ENCODE results near the gene ECI2. TPM values are rescaled to one million over a fixed set of nuclear protein-coding genes. Genes with fewer than 3 reads are reported as not detected.

The ECI2 gene
- total RNA-seq, 2 donors from 2014 or later: 58.8 to 74.1 TPM

GRCh38 chr6:4176907-4177306 lies 41.5 kb upstream of the ECI2 start:
- no peak for DNase-seq (ENCODE audit: low spot score)
- WGBS: 87% methylated on average over 2 of the region's 2 CpGs
- no peaks in the 10 kb centered on the region for H3K36me3 ChIP-seq
- H3K9me3 ChIP-seq: no peaks in the 10 kb centered on the region
- no peaks in the 10 kb centered on the region for H3K4me1 ChIP-seq (replicated peaks)
- no peak for TF ChIP-seq POLR2A (IDR thresholded peaks at IDR 0.05)
- TF ChIP-seq CTCF (IDR thresholded peaks at IDR 0.05): no peak
- TF ChIP-seq POLR2AphosphoS5 (IDR thresholded peaks at IDR 0.05): no peak
- H3K27me3 ChIP-seq (replicated peaks; ENCODE audit: insufficient read depth): no peaks in the 10 kb centered on the region
- H3K27ac ChIP-seq: no peak overlapping the region
- H3K4me3 ChIP-seq: no peak overlapping the region
- intact Hi-C loops (cut with DNase I): no loop called here

- H3K4me3 ChIP-seq: no peak overlapping the region
- H3K36me3 ChIP-seq: no peaks in the 10 kb centered on the region
- intact Hi-C loops (cut with DNase I): no loop called here
- no peaks in the 10 kb centered on the region for H3K4me1 ChIP-seq (replicated peaks)
- WGBS: 79% methylated on average over 6 of the region's 6 CpGs
- H3K9me3 ChIP-seq: no peaks in the 10 kb centered on the region
- H3K27ac ChIP-seq: no peak overlapping the region
- no peak for TF ChIP-seq CTCF (IDR thresholded peaks at IDR 0.05)
- no peak for TF ChIP-seq POLR2A (IDR thresholded peaks at IDR 0.05)
- no peak for TF ChIP-seq POLR2AphosphoS5 (IDR thresholded peaks at IDR 0.05)
- no peak for DNase-seq (ENCODE audit: low spot score)
- H3K27me3 ChIP-seq (replicated peaks; ENCODE audit: insufficient read depth): no peaks in the 10 kb centered on the region
Observed at GRCh38 chr6:4174042-4174441, 38.7 kb upstream of the ECI2 start.

- H3K27ac ChIP-seq: no peak overlapping the region
- intact Hi-C loops (cut with DNase I): no loop called here
Observed at GRCh38 chr6:4172368-4172767, 37.0 kb upstream of the ECI2 start.

GRCh38 chr6:4170297-4170696 lies 34.9 kb upstream of the ECI2 start:
- TF ChIP-seq POLR2A (IDR thresholded peaks at IDR 0.05) (no peak), CTCF (IDR thresholded peaks at IDR 0.05) (no peak), POLR2AphosphoS5 (IDR thresholded peaks at IDR 0.05) (no peak)
- WGBS: 95% methylated on average over 3 of the region's 3 CpGs
- intact Hi-C loops (cut with DNase I): no loop called here
- Histone ChIP-seq H3K27me3 (replicated peaks; ENCODE audit: insufficient read depth) (no peaks in the 10 kb centered on the region), H3K9me3 (no peaks in the 10 kb centered on the region), H3K4me3 (no peak overlapping the region), H3K27ac (no peak overlapping the region), H3K36me3 (no peaks in the 10 kb centered on the region), H3K4me1 (replicated peaks) (no peaks in the 10 kb centered on the region)
- no peak for DNase-seq (ENCODE audit: low spot score)

More at GRCh38 chr6:4172368-4172767, 37.0 kb upstream of the ECI2 start:
- H3K4me3 ChIP-seq: no peak overlapping the region
- no peaks in the 10 kb centered on the region for H3K4me1 ChIP-seq (replicated peaks)
- no peaks in the 10 kb centered on the region for H3K36me3 ChIP-seq
- no peaks in the 10 kb centered on the region for H3K27me3 ChIP-seq (replicated peaks; ENCODE audit: insufficient read depth)
- H3K9me3 ChIP-seq: no peaks in the 10 kb centered on the region
- 78% methylated on average over 3 of the region's 3 CpGs for WGBS
- TF ChIP-seq POLR2A (IDR thresholded peaks at IDR 0.05): no peak
- no peak for TF ChIP-seq CTCF (IDR thresholded peaks at IDR 0.05)
- TF ChIP-seq POLR2AphosphoS5 (IDR thresholded peaks at IDR 0.05): no peak
- no peak for DNase-seq (ENCODE audit: low spot score)

- no peaks in the 10 kb centered on the region for H3K27me3 ChIP-seq (replicated peaks; ENCODE audit: insufficient read depth)
- DNase-seq (ENCODE audit: low spot score): no peak
- H3K4me3 ChIP-seq: no peak overlapping the region
- no peaks in the 10 kb centered on the region for H3K9me3 ChIP-seq
- TF ChIP-seq POLR2AphosphoS5 (IDR thresholded peaks at IDR 0.05): no peak
- TF ChIP-seq POLR2A (IDR thresholded peaks at IDR 0.05): no peak
- TF ChIP-seq CTCF (IDR thresholded peaks at IDR 0.05): no peak
- H3K36me3 ChIP-seq: no peaks in the 10 kb centered on the region
- no peaks in the 10 kb centered on the region for H3K4me1 ChIP-seq (replicated peaks)
- WGBS: 63% methylated on average over 8 of the region's 8 CpGs
- no peak overlapping the region for H3K27ac ChIP-seq
- intact Hi-C loops (cut with DNase I): no loop called here
Observed at GRCh38 chr6:4169028-4169789, 33.8 kb upstream of the ECI2 start.
